Measurements from ENCODE around the gene PCTP. TPM values are rescaled to one million over a fixed set of nuclear protein-coding genes. Genes with fewer than 3 reads are reported as not detected.

PCTP gene
- total and polyA plus RNA-seq, 2 experiments from 2014 or later = 22.7 to 35.4 TPM

- Histone ChIP-seq H3K4me2 (no peak overlapping the region), H3K79me2 (no peaks in the 10 kb centered on the region), H3K27ac (no peak overlapping the region), H3K36me3 (replicated peaks; ENCODE audit: insufficient read depth, low read depth) (no peaks in the 10 kb centered on the region), H3K4me1 (ENCODE audit: insufficient read depth) (no peaks in the 10 kb centered on the region), H2AFZ (no peak overlapping the region), H3K27me3 (no peaks in the 10 kb centered on the region), H3K9me3 (ENCODE audit: low read depth) (no peaks in the 10 kb centered on the region), H3K4me3 (no peak overlapping the region), H3K9me2 (replicated peaks; ENCODE audit: insufficient read depth) (no peaks in the 10 kb centered on the region), H4K20me1 (ENCODE audit: insufficient read depth, poor library complexity, severe bottlenecking) (no peaks in the 10 kb centered on the region)
- TF ChIP-seq EZH2phosphoT487 (IDR thresholded peaks at IDR 0.05; ENCODE audit: low read depth, severe bottlenecking, unreplicated experiment) (no peak), EZH2 (IDR thresholded peaks at IDR 0.05; ENCODE audit: borderline replicate concordance) (no peak), CTCF (IDR thresholded peaks at IDR 0.05; ENCODE audit: poor library complexity) (no peak)
- DNase-seq (ENCODE audit: low spot score) = no peak
- WGBS (ENCODE audit: low lambda C conversion rate, missing lambda C conversion rate) = 91% methylated on average over 3 of the region's 3 CpGs
These were observed 61.5 kb downstream of the PCTP start for GRCh38 chr17:55812323-55812722.

GRCh38 chr17:55813944-55814343, 63.1 kb downstream of the PCTP start:
- WGBS (ENCODE audit: low lambda C conversion rate, missing lambda C conversion rate) = 98% methylated on average over 3 of the region's 3 CpGs
- H3K27ac ChIP-seq = no peak overlapping the region

GRCh38 chr17:55814377-55814776, 63.5 kb downstream of the PCTP start:
- Histone ChIP-seq H3K4me1 (ENCODE audit: insufficient read depth) (no peaks in the 10 kb centered on the region), H3K27me3 (no peaks in the 10 kb centered on the region), H4K20me1 (ENCODE audit: insufficient read depth, poor library complexity, severe bottlenecking) (no peaks in the 10 kb centered on the region), H2AFZ (no peak overlapping the region), H3K27ac (peak overlapping the region; percentile 9), H3K4me2 (no peak overlapping the region), H3K36me3 (replicated peaks; ENCODE audit: insufficient read depth, low read depth) (no peaks in the 10 kb centered on the region), H3K4me3 (no peak overlapping the region), H3K9me3 (ENCODE audit: low read depth) (no peaks in the 10 kb centered on the region), H3K79me2 (no peaks in the 10 kb centered on the region), H3K9me2 (replicated peaks; ENCODE audit: insufficient read depth) (no peaks in the 10 kb centered on the region)
- TF ChIP-seq EZH2phosphoT487 (IDR thresholded peaks at IDR 0.05; ENCODE audit: low read depth, severe bottlenecking, unreplicated experiment) = no peak
- no peak for TF ChIP-seq EZH2 (IDR thresholded peaks at IDR 0.05; ENCODE audit: borderline replicate concordance)
- TF ChIP-seq CTCF (IDR thresholded peaks at IDR 0.05; ENCODE audit: poor library complexity) = no peak
- WGBS (ENCODE audit: low lambda C conversion rate, missing lambda C conversion rate) = 71% methylated on average over 6 of the region's 6 CpGs
- no peak for DNase-seq (ENCODE audit: low spot score)

More at GRCh38 chr17:55813944-55814343, 63.1 kb downstream of the PCTP start:
- Histone ChIP-seq H3K4me3 (no peak overlapping the region), H3K9me3 (ENCODE audit: low read depth) (no peaks in the 10 kb centered on the region), H4K20me1 (ENCODE audit: insufficient read depth, poor library complexity, severe bottlenecking) (no peaks in the 10 kb centered on the region), H3K4me2 (no peak overlapping the region), H3K9me2 (replicated peaks; ENCODE audit: insufficient read depth) (no peaks in the 10 kb centered on the region), H3K27me3 (no peaks in the 10 kb centered on the region), H3K4me1 (ENCODE audit: insufficient read depth) (no peaks in the 10 kb centered on the region), H3K79me2 (no peaks in the 10 kb centered on the region), H3K36me3 (replicated peaks; ENCODE audit: insufficient read depth, low read depth) (no peaks in the 10 kb centered on the region), H2AFZ (no peak overlapping the region)
- DNase-seq (ENCODE audit: low spot score) = no peak
- no peak for TF ChIP-seq EZH2 (IDR thresholded peaks at IDR 0.05; ENCODE audit: borderline replicate concordance)
- no peak for TF ChIP-seq CTCF (IDR thresholded peaks at IDR 0.05; ENCODE audit: poor library complexity)
